Fibroblast of the aortic adventitia (primary cell): Measurements from ENCODE around the gene RCOR1. TPM values are rescaled to one million over a fixed set of nuclear protein-coding genes. Genes with fewer than 3 reads are reported as not detected.
"Not testable (repeated sequence)": the region's sequence is repeated elsewhere in the genome, so short reads cannot be mapped to it uniquely, and the experiment has no call there.

Source experiments
- DNase-seq: peaks from one replicate; pipeline ENCODE4 v3.0.0-alpha.2; 2010; ENCODE audit warnings: low read depth
- H3K4me3 ChIP-seq: 2 replicates; pipeline ENCODE4 v1.5.1; 2011; ENCODE audit warnings: low read depth, mild to moderate bottlenecking, control low read depth, low read length, moderate library complexity
- total RNA-seq: library from RNA; depleted of rRNA; stranded (reverse); fragments of >200 nt; gene quantifications from 2 replicates; pipeline ENCODE4 v1.2.3, GENCODE V29; 2012; ENCODE audit warnings: low replicate concordance
- TF ChIP-seq, protein P1 (sequence below): IDR thresholded peaks from 2 replicates; pipeline ENCODE4 v1.5.1; 2011; ENCODE audit warnings: mild to moderate bottlenecking, low read length, control low read depth, inconsistent platforms; ENCODE audit not compliant: insufficient read depth

Gene RCOR1
- total RNA-seq, 1 donor, result 12.5 TPM

DNA sequence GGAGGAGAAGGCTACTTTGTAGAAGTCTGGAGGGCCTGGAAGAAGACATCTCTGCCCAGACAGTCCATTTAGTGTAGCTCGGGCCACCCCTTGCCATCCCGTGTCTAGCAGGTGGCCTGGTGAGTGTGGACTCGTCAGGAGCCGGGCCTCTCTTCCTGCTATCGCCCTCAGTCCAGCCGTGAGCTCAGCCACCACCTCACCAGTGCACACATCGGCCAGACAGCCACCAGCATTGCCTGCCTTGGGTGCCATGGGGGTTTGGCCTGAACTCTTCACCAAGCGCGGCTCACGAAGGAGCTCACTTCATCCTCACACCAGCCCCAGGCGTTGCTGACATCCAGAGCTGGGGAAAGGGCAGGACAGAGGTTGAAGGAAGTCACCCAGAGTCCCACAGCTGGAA, 165.2 kb downstream of the RCOR1 start:
- DNase-seq, result no peak
- H3K4me3 ChIP-seq, result no peak overlapping the region
- TF ChIP-seq, protein P1, sequence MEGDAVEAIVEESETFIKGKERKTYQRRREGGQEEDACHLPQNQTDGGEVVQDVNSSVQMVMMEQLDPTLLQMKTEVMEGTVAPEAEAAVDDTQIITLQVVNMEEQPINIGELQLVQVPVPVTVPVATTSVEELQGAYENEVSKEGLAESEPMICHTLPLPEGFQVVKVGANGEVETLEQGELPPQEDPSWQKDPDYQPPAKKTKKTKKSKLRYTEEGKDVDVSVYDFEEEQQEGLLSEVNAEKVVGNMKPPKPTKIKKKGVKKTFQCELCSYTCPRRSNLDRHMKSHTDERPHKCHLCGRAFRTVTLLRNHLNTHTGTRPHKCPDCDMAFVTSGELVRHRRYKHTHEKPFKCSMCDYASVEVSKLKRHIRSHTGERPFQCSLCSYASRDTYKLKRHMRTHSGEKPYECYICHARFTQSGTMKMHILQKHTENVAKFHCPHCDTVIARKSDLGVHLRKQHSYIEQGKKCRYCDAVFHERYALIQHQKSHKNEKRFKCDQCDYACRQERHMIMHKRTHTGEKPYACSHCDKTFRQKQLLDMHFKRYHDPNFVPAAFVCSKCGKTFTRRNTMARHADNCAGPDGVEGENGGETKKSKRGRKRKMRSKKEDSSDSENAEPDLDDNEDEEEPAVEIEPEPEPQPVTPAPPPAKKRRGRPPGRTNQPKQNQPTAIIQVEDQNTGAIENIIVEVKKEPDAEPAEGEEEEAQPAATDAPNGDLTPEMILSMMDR, result no peak

DNA sequence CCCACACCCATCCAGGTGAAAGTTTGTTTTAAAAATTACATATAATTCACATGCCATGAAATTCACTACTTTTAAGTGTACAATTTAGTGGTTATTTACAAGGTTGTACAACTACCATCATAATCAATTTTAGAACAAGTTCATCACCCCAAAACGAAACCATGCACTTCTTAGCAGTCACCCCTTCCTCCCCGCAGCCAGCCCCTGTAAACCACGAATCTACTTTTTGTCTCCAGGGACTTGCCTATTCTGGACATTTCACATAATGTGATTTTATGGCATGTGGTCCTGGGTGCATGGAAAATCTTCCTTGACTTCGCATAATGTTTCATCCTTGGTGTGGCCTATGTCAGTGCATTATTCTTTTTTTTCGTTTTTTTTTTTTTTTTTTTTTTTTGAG, 165.6 kb downstream of the RCOR1 start:
- DNase-seq, result no peak
- TF ChIP-seq, protein P1, result no peak

DNA sequence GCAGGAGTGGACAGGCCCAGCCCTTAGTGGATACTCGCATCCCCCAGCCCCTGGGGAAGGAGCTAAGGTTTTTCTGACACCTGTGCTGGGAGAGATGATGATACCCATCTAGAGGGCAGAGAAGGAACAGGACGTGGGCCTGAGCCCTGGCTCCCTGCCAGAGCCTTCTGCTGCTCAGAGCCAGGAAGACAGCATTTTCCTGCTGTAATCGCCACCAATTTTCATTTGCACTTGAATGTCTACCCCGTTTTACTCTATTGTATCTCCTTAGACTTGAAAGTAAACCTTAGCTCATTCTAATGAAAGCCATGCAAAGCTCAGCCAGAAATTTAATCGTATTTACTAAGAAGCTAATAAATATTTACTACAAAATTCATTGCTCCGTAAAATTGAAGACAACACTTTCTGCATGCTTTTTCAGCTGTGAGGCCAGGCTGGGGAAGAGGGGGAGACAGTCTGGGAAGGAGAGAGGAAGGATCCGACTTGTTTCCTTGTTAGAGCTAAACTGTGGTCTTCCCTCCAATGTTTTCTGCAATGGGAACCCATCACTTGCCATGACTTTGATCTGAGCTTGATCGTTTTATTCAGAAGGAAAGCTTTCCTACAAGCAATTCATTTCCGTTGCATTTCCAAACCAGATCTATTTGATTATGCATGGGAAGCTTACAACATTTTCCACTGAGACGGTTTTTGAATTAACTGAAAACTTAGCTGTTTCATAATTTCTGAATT, 167.2 kb downstream of the RCOR1 start:
- TF ChIP-seq, protein P1, result no peak
- DNase-seq, result no peak
- H3K4me3 ChIP-seq, result no peak overlapping the region

More for the DNA sequence above, 165.6 kb downstream of the RCOR1 start:
- H3K4me3 ChIP-seq, result no peak overlapping the region

DNA sequence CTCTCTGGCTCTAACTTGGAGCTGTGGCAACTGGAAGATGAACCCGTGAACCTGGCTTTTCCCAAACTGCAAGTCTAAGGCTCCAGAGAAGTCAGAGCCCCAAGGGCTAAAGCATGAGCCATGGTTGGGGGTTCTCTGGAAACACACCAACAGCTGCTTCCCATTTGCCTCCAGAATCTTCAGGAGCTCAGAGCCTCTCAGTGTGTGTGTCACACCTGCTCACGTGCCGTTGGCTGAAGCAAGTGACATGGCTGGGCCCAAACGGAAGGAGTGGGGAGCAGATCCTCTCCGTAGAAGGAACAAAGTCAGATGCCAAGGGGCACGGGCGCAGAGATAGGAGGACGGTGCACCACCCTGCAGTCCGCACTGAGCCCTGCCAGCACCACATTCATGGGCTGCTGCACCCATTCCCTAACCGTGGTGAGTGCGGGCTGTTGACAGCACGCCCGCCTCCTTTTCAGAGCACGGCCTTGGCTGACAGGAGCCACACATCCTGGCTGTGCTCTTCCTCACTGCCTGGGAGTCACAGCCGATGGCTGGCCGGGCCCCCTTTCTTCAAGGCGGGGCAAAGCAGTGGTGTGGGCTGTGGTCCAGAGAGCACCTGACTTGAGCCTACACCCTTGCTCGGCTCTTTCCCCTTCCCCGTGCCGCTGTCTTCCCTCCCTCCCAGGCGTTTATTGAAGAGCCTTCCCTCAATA, 168.2 kb downstream of the RCOR1 start:
- TF ChIP-seq, protein P1, result no peak
- no peak for DNase-seq
- no peak overlapping the region for H3K4me3 ChIP-seq

DNA sequence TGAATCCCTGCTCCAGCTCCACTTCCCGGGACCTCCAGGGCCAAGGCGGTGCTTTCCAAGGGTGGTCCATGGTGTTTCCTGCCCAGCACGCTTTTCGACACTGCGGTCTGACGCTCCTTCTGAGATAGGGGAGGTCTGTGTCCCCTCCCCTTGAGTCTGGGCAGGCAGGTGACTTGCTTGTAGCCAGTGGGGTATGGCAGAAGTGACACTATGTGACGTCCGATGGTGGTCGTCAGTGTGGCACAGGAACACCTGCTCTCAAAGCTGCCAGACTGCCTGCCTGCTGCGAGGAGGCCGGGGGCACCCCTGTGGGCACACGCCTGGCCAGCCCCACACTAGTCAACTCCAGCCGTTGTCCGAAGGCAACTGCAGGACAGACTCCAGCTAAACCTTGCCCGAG, 168.8 kb downstream of the RCOR1 start:
- TF ChIP-seq, protein P1, result no peak
- no peak overlapping the region for H3K4me3 ChIP-seq
- no peak for DNase-seq

DNA sequence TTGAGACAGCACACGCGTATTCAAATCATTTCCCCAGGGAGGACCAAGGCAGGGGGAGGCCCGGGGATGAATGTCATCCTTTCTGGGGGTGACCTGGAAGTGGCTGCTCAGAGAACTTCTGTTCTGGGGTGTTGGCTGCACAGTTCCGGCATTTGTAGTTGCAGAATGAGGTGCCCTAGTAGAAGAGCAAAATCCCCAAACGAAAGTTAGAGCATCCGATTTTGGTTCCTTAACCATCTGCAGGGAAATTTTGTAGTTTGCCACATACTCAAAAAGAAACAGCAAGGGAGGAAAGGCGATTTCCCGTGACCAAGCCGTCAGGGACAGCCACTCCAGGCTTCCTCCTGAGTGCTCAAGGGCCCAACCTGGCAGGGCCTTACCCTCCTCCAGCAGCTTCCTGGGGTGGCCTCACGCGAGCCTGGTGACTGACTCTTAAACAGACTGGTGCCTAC, 171.8 kb downstream of the RCOR1 start:
- no peak for DNase-seq
- no peak overlapping the region for H3K4me3 ChIP-seq
- TF ChIP-seq, protein P1, result no peak

DNA sequence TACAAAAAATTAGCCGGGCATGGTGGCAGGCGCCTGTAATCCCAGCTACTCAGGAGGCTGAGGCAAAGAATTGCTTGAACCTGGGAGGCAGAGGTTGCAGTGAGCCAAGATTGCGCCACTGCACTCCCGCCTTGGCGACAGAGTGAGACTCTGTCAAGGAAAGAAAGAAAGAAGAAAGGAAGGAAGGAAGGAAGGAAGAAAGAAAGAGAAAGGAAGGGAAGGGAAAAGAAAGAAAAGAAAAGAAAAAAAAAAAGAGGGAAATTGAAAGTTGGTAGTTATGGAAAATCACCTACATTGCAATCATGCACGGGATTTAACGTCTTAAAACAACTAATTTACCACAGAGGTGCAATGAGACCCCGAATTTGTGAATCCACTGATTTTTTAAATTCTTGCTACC, 173.3 kb downstream of the RCOR1 start:
- not testable (repeated sequence) for H3K4me3 ChIP-seq, DNase-seq
